ENCODE data around the gene PDE4A. TPM values are rescaled to one million over a fixed set of nuclear protein-coding genes. Genes with fewer than 3 reads are reported as not detected.

The PDE4A gene
- total RNA-seq, 2 experiments from 2014 or later = 5.5 TPM

DNA sequence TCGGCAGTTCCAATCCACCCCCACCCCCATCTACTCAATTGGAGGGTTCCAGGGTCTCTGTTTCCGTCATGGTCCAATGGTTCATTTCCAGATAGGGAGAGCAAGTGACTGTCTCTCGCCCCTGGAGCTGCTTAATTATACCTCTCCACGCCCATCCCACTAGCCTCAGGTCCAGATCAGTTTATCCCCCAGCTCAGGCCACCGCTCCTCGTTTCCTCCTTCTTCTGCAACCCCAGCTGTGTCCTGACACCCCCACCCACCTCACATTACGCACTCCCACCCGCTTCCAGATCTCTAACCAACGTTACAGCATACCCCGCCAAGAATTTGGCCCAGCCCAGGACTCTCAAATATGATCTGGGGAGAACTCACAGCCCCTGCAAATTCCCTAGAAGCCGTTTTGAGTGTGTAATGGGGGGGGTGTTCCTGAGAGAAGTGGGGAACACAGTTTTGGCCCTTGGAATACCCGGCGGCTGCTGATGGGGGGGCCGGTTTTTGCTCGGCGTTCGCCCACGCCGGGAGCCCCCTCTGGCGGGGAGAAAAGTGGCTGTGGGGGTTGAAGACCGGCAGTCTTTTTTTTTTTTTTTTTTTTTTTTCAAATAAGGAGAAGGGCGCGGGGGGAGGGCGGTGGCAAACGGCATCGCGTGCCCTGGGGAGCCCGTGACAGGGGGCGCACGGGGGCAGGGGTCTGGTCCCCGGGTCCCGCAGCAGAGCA, 1.7 kb upstream of the PDE4A start:
- peak overlapping the region; percentile 35 for H3K4me3 Mint-ChIP-seq
- H3K36me3 Mint-ChIP-seq (ENCODE audit: low read depth) = no peaks in the 10 kb centered on the region
- H3K27me3 Mint-ChIP-seq (ENCODE audit: low read depth) = peaks cover 58% of the 10 kb centered on the region
- no peak for DNase-seq
- H3K9me3 Mint-ChIP-seq = no peaks in the 10 kb centered on the region
- peaks cover 50% of the 10 kb centered on the region for H3K4me1 Mint-ChIP-seq (ENCODE audit: low read depth)
- intact Hi-C loops (cut with micrococcal nuclease) = loop anchor here (5.0 to 10.0 kb wide), 2 partner anchors 149 to 314 kb away; partner anchors contain the start of genes ANGPTL6, CDKN2D, KRI1 and PPAN
- CTCF ChIA-PET = interaction anchor here (1.2 to 7.9 kb wide), 5 partner anchors 8 to 160 kb away, joined by 3 to 142 read pairs (median 31); partner anchors contain the start of gene CDC37
- no peak overlapping the region for H3K27ac Mint-ChIP-seq

DNA sequence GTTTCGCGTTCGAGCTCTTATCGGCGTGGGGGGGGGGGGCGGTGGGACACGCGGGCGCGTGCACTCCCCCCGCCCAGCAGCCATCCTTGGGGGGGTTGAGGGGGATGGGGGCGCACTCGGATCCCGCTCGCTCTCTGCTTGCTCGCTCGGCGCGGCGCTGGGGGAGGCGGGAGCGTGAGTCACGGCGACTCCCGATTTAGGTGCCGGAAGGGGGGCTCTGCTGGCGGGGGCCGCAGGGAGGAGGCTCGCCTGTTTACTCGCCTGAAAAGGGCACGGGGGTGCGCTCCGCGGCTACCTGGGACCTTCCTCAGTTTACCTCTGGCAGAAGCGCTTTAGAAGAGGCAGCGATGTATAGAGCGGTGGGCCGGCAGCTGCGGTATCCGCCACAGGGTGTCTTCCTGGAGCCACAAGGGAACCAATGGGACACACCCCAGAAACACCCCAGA, 1.1 kb upstream of the PDE4A start:
- Mint-ChIP-seq H3K4me1 (ENCODE audit: low read depth) (peaks cover 54% of the 10 kb centered on the region), H3K4me3 (peak overlapping the region; percentile 71), H3K27me3 (ENCODE audit: low read depth) (peaks cover 61% of the 10 kb centered on the region), H3K36me3 (ENCODE audit: low read depth) (no peaks in the 10 kb centered on the region), H3K27ac (no peak overlapping the region), H3K9me3 (no peaks in the 10 kb centered on the region)
- CTCF ChIA-PET = interaction anchor here (4.3 to 7.9 kb wide), 2 partner anchors 15 to 16 kb away, joined by 31 to 142 read pairs; partner anchors contain the start of gene CDC37
- intact Hi-C loops (cut with micrococcal nuclease) = loop anchor here (5.0 to 10.0 kb wide), 2 partner anchors 148 to 314 kb away; partner anchors contain the start of genes ANGPTL6, CDKN2D, KRI1 and PPAN
- DNase-seq = no peak

DNA sequence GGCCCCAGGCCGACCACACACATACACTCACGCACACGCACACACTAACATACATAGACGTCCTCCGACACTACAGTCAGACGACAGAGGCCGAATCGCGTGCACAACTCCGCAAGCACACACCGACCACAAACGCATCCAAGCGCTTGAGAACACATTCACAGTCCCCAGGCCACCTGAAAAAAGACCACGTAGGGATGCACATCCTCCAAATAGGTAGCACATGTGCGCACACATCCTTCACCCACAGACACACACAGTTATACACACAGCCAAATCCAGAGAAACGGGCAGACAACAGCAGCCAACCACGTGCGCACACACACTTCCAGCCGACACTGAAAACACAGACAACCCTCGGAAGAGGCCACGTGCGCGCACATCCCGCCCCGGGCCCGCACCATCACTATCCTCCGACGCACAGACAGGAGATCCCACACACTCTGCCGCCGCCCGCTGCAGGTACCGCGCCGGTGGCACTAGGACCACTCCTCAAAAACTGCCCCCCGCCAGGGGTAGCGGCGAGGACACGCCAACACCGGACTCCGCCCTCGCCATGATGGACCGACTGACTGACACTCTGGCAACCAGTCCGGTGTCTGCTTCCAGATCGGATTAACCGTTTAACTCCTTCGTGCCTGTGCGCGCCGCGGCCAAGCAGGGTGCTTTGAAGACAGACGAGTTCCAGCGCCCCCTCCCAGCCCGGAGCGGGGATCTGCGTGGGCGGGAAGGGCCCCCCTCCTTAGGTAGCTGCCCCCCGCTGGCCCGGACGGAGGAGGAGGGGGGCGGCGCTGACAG, 493 bp upstream of the PDE4A start:
- peaks cover 61% of the 10 kb centered on the region for H3K27me3 Mint-ChIP-seq (ENCODE audit: low read depth)
- H3K4me1 Mint-ChIP-seq (ENCODE audit: low read depth) = peaks cover 59% of the 10 kb centered on the region
- CTCF ChIA-PET = interaction anchor here (0.6 to 7.9 kb wide), 3 partner anchors 15 to 44 kb away, joined by 3 to 142 read pairs (median 22); partner anchors contain the start of gene CDC37
- H3K4me3 Mint-ChIP-seq = peak overlapping the region; percentile 71
- no peaks in the 10 kb centered on the region for H3K9me3 Mint-ChIP-seq
- intact Hi-C loops (cut with micrococcal nuclease) = loop anchor here (5.0 to 10.0 kb wide), 3 partner anchors 147 to 315 kb away; partner anchors contain the start of genes ANGPTL6, CDKN2D, ILF3 and KRI1
- DNase-seq = peak; percentile 65
- peak overlapping the region; percentile 2 for H3K27ac Mint-ChIP-seq
- H3K36me3 Mint-ChIP-seq (ENCODE audit: low read depth) = no peaks in the 10 kb centered on the region

DNA sequence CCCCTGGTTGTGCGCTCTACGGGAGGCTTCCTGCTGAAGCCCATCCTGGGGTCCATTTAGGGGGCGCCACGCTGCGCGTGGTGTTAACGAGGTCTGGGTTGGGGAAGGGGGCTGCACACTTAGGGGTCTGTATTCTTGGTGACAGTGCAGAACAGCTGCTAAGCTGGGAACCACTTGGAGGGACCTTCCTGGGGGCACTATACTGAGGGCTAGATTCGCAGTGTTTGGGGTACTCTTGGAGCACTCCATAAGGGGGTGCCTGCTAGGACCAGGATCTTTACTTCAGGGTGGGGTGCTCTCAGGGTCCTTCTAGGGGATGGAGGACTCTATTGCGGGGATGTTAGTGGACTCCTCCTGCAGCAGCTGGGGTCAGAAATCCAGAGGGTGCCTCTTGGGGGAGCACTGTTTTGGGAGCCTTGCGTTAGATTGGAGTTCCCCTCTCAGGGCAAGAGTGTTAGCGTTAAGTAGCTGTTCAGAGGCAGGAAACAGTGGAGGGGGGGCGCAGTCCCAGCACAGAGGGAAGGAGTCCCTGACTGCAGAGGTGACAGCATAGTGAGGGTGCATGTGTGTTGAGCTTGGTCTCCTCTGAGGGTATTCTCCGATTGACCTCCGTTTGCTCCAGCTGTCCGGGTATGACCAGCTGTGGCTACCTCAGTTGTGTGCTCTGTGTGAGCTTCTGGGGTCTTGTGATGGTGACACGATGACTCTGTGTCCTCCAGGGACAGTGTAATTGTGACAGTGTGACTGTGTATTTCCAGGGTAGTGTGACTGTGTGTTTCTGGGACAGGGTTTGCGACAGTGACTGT, 1.1 kb downstream of the PDE4A start:
- H3K27me3 Mint-ChIP-seq (ENCODE audit: low read depth) = peaks cover 65% of the 10 kb centered on the region
- H3K4me3 Mint-ChIP-seq = peak overlapping the region; percentile 55
- H3K4me1 Mint-ChIP-seq (ENCODE audit: low read depth) = peaks cover 67% of the 10 kb centered on the region
- peak; percentile 74 for DNase-seq
- H3K36me3 Mint-ChIP-seq (ENCODE audit: low read depth) = no peaks in the 10 kb centered on the region
- intact Hi-C loops (cut with micrococcal nuclease) = loop anchor here (5.0 kb wide), 1 partner anchor 231 kb away; the partner anchor contains the start of gene ILF3
- no peaks in the 10 kb centered on the region for H3K9me3 Mint-ChIP-seq
- CTCF ChIA-PET = interaction anchor here (0.5 to 3.9 kb wide), 9 partner anchors 9 to 150 kb away, joined by 3 to 27 read pairs (median 7); partner anchors contain the start of genes CDC37 and ICAM1
- no peak overlapping the region for H3K27ac Mint-ChIP-seq

DNA sequence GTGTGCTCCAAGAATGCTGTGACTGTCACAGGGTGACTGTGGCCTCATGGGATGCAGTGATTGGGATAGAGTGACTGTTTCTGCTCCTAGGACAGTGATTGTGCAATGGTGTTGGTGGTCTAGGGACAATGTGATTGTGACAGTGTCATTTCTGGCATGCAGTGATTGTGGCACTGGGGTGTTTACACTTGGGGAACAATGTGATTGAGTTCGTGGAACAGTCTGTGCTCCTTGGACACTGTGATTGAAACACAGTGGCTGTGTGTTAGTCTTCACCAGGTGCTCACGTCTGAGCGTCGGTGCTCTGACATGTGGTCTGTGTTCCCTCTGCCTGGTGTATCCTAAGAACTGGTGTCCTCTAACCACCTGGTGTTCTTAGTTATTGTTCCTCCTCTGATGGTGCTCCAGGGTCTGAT, 1.7 kb downstream of the PDE4A start:
- peaks cover 64% of the 10 kb centered on the region for H3K4me1 Mint-ChIP-seq (ENCODE audit: low read depth)
- H3K27ac Mint-ChIP-seq = no peak overlapping the region
- intact Hi-C loops (cut with micrococcal nuclease) = loop anchor here (5.0 kb wide), 1 partner anchor 230 kb away; the partner anchor contains the start of gene ILF3
- H3K4me3 Mint-ChIP-seq = peak overlapping the region; percentile 55
- CTCF ChIA-PET = interaction anchor here (0.5 to 3.9 kb wide), 9 partner anchors 10 to 151 kb away, joined by 3 to 27 read pairs (median 7); partner anchors contain the start of genes CDC37 and ICAM1
- H3K27me3 Mint-ChIP-seq (ENCODE audit: low read depth) = peaks cover 62% of the 10 kb centered on the region
- no peaks in the 10 kb centered on the region for H3K9me3 Mint-ChIP-seq
- no peak for DNase-seq
- H3K36me3 Mint-ChIP-seq (ENCODE audit: low read depth) = no peaks in the 10 kb centered on the region

DNA sequence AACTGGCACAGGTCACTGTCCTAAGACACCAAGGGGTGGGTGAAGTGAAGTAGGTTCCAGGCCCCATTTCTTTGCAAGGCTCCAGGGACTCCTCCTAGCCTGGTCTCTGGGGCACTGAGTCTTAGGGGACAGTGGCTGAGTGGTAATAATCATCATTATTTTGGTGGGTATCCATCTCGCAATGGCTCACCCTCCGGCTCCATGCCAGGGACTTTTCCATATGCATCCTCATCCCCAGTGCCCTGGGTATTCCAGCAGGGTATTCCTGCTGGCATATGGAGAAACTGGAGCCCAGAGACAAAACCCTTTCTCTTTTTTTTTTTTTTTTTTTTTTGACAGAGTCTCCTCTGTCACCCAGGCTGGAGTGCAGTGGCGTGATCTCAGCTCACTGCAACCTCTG, 2.5 kb downstream of the PDE4A start:
- Mint-ChIP-seq H3K27me3 (ENCODE audit: low read depth) (peaks cover 62% of the 10 kb centered on the region), H3K4me1 (ENCODE audit: low read depth) (peaks cover 68% of the 10 kb centered on the region), H3K9me3 (no peaks in the 10 kb centered on the region), H3K4me3 (peak overlapping the region; percentile 11), H3K27ac (no peak overlapping the region), H3K36me3 (ENCODE audit: low read depth) (no peaks in the 10 kb centered on the region)
- DNase-seq = no peak
- CTCF ChIA-PET = interaction anchor here (0.6 to 3.9 kb wide), 9 partner anchors 10 to 152 kb away, joined by 3 to 27 read pairs (median 9); partner anchors contain the start of genes CDC37 and ICAM1
- intact Hi-C loops (cut with micrococcal nuclease) = loop anchor here (5.0 kb wide), 1 partner anchor 229 kb away; the partner anchor contains the start of gene ILF3

DNA sequence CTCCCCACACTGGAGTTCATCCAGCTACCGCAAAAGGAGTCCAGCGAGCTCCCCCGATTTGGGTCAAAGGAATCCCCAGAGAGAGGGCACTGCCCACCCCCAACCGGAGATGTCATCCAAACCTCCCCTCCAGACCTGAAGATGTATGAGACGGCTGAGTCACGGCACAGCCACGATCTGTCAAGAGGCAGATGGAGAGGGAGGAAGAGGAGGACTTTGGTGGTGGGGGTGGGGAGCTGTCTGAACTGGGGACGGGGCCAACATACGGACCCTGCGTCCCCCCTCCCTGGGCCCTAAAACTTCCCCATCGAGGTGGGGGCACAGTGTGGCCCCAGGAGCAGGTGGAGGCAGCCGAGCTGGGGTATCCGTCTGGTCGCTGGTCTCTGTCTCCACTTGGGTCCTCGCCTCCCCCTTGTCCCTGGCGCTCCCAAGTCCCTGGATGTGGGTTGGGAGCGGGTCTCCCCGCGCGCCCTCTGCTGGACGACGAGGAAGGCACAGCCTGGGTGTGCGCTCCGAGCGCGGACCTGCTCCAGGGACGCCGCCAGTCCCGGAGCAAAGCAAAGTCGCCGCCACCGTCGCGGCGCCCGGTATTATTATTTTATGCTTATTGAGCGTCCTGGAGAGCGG, 3.8 kb downstream of the PDE4A start:
- Mint-ChIP-seq H3K36me3 (ENCODE audit: low read depth) (no peaks in the 10 kb centered on the region), H3K9me3 (no peaks in the 10 kb centered on the region), H3K27ac (peak overlapping the region; percentile 91), H3K4me3 (peak overlapping the region; percentile 67), H3K27me3 (ENCODE audit: low read depth) (peaks cover 63% of the 10 kb centered on the region), H3K4me1 (ENCODE audit: low read depth) (peaks cover 70% of the 10 kb centered on the region)
- CTCF ChIA-PET = interaction anchor here (0.6 to 6.4 kb wide), 10 partner anchors 8 to 329 kb away, joined by 3 to 65 read pairs (median 8); partner anchors contain the start of genes CDC37 and ICAM1
- peak; percentile 81 for DNase-seq
- intact Hi-C loops (cut with micrococcal nuclease) = loop anchor here (2.0 to 5.0 kb wide), 3 partner anchors 19 to 228 kb away; partner anchors contain the start of gene ILF3

DNA sequence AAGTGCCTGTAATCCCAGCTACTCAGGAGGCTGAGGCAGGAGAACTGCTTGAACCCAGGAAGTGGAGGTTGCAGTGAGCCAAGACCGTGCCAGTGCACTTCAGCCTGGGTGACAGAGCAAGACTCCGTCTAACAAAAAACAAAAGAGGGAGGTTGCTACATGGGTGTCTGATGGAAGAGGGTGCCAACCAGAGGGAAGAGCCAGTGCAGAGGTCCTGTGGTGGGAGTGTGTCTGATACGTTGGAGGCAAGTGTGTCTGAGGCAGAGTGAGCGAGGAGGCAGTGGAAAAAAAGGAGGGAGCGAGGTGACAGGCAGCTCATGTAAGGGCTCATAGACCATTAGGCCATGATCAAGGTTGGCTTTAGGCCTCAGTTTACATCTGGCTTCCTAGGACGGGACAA, 6.8 kb downstream of the PDE4A start:
- Mint-ChIP-seq H3K27ac (no peak overlapping the region), H3K27me3 (ENCODE audit: low read depth) (peaks cover 64% of the 10 kb centered on the region), H3K4me3 (no peak overlapping the region), H3K36me3 (ENCODE audit: low read depth) (no peaks in the 10 kb centered on the region), H3K4me1 (ENCODE audit: low read depth) (peaks cover 61% of the 10 kb centered on the region), H3K9me3 (no peaks in the 10 kb centered on the region)
- intact Hi-C loops (cut with micrococcal nuclease) = no loop called here
- CTCF ChIA-PET = interaction anchor here (0.9 to 6.4 kb wide), 6 partner anchors 10 to 39 kb away, joined by 3 to 65 read pairs (median 6); partner anchors contain the start of gene CDC37
- DNase-seq = no peak

DNA sequence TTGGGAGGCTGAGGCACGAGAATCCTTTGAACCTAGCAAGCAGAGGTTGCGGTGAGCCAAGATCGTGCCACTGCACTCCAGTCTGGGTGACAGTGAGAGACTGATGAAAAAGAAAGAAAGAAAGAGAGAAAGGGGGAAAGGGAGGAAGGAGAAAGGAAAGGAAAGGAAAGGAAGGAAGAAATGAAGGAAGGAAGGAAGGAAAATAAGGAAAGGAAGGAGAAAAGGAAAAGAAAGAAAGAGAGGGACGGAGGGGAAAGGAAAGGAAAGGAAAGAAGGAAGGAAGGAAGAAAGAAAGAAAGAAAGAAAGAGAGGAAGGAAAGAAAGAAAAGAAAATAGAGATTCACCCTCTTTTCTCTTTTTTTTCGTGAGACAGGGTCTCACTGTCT, 8.7 kb downstream of the PDE4A start:
- H3K27me3 Mint-ChIP-seq (ENCODE audit: low read depth) = peaks cover 50% of the 10 kb centered on the region
- intact Hi-C loops (cut with micrococcal nuclease) = no loop called here
- CTCF ChIA-PET = interaction anchor here (1.0 to 6.4 kb wide), 3 partner anchors 13 to 25 kb away, joined by 3 to 65 read pairs (median 45); partner anchors contain the start of gene CDC37
- no peak for DNase-seq
- peak overlapping the region; percentile 25 for H3K27ac Mint-ChIP-seq
- no peaks in the 10 kb centered on the region for H3K36me3 Mint-ChIP-seq (ENCODE audit: low read depth)
- H3K4me3 Mint-ChIP-seq = no peak overlapping the region
- H3K4me1 Mint-ChIP-seq (ENCODE audit: low read depth) = peaks cover 58% of the 10 kb centered on the region
- H3K9me3 Mint-ChIP-seq = no peaks in the 10 kb centered on the region

DNA sequence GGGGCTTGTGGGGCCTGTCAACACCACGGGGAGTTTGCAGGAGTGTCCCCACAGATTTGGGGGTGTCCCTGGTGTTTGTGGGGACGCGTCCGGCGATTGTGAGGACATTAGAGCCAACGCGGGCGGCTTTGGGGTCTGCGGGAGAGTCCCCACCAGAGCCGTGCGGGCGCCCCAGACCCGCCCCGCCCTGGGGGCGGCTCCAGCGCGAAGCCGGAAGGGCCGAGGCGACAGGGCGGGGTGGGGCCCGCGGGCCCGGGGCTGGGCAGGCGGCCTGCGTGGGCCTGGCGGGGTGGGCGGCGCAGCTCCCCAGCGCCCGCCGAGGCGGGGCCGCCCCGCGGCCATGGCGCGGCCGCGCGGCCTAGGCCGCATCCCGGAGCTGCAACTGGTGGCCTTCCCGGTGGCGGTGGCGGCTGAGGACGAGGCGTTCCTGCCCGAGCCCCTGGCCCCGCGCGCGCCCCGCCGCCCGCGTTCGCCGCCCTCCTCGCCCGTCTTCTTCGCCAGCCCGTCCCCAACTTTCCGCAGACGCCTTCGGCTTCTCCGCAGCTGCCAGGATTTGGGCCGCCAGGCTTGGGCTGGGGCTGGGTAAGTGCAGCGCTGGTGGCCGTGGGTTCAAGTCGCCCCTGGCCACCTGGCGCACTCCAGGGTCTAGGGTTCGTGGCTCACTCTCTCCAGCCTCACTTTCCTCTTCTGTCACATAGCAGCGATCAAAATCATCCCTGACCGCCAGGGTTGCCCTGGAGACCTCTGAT, 10.3 kb downstream of the PDE4A start:
- Mint-ChIP-seq H3K9me3 (no peaks in the 10 kb centered on the region), H3K4me3 (peak overlapping the region; percentile 72), H3K27me3 (ENCODE audit: low read depth) (peaks cover 50% of the 10 kb centered on the region), H3K36me3 (ENCODE audit: low read depth) (no peaks in the 10 kb centered on the region), H3K27ac (no peak overlapping the region), H3K4me1 (ENCODE audit: low read depth) (peaks cover 44% of the 10 kb centered on the region)
- intact Hi-C loops (cut with micrococcal nuclease) = no loop called here
- CTCF ChIA-PET = interaction anchor here (0.8 kb wide), 1 partner anchor 61 kb away, joined by 3 read pairs; no protein-coding TSS in a partner anchor
- DNase-seq = no peak
